PC-3 (cell line): Measurements from ENCODE around the gene SLAMF8. TPM values are rescaled to one million over a fixed set of nuclear protein-coding genes. Genes with fewer than 3 reads are reported as not detected.

Experiments used
- ATAC-seq: fragments of 200-7000 bp; cut with Tn5 transposase; 2 replicates; pipeline ENCODE4 v1.9.1; 2020; ENCODE audit warnings: mild to moderate bottlenecking, moderate library complexity
- BruUV-seq: library from RNA; stranded (reverse); fragments of 400-500 nt; replicated peaks from 2 replicates; lab custom pipeline; 2021; lab: Mats Ljungman, UMichigan
- CTCF ChIA-PET: fragments of 300-600 bp; sonication (Branson Sonifier 250); formaldehyde crosslinking; loops from one replicate; lab custom pipeline; 2022; ENCODE audit warnings: antibody characterized with exemption; lab: Charles Lee
- POLR2A ChIA-PET: fragments of 300-600 bp; sonication (Branson Sonifier 250); formaldehyde crosslinking; loops from one replicate; lab custom pipeline; 2022; ENCODE audit warnings: antibody characterized with exemption; ENCODE audit not compliant: unreplicated experiment; lab: Charles Lee
- DNase-seq: peaks from one replicate; pipeline ENCODE4 v3.0.0-alpha.2; 2015
- H2AFZ ChIP-seq: fragments of 300-600 bp; sonication (generic); 2 replicates; pipeline ENCODE4 v1.6.0; 2016; ENCODE audit warnings: antibody characterized with exemption, low read length
- H3F3A ChIP-seq: fragments of 300-600 bp; sonication (generic); one replicate; pipeline ENCODE4 v1.6.0; 2017; ENCODE audit warnings: antibody characterized with exemption, low read length, control low read depth, mild to moderate bottlenecking; ENCODE audit not compliant: unreplicated experiment
- H3K27ac ChIP-seq: fragments of 300-600 bp; sonication (generic); 2 replicates; pipeline ENCODE4 v1.5.1; 2016; ENCODE audit warnings: mild to moderate bottlenecking, low read length
- H3K27me3 ChIP-seq: fragments of 300-600 bp; sonication (generic); 2 replicates; pipeline ENCODE4 v1.6.1; 2016; ENCODE audit warnings: low read length, mixed read lengths
- H3K36me3 ChIP-seq: fragments of 300-600 bp; sonication (generic); 2 replicates; pipeline ENCODE4 v1.6.1; 2016; ENCODE audit warnings: low read depth, mixed run types, low read length, mixed read lengths
- H3K4me1 ChIP-seq: fragments of 300-600 bp; sonication (generic); 2 replicates; pipeline ENCODE4 v1.5.1; 2016; ENCODE audit warnings: low read length; ENCODE audit not compliant: insufficient read depth
- H3K4me2 ChIP-seq: fragments of 300-600 bp; sonication (generic); 2 replicates; pipeline ENCODE4 v1.6.0; 2016; ENCODE audit warnings: low read length
- H3K4me3 ChIP-seq: fragments of 300-600 bp; sonication (generic); 2 replicates; pipeline ENCODE4 v1.5.1; 2016; ENCODE audit warnings: mild to moderate bottlenecking, low read length, mixed read lengths
- H3K79me2 ChIP-seq: fragments of 300-600 bp; sonication (generic); 2 replicates; pipeline ENCODE4 v1.6.1; 2017; ENCODE audit warnings: low read length, mixed read lengths
- H3K9ac ChIP-seq: fragments of 300-600 bp; sonication (generic); 2 replicates; pipeline ENCODE4 v1.6.0; 2016; ENCODE audit warnings: mild to moderate bottlenecking, low read length
- H3K9me2 ChIP-seq: fragments of 300-600 bp; sonication (generic); replicated peaks from 2 replicates; pipeline ENCODE4 v1.6.1; 2016; ENCODE audit warnings: mixed run types, low read length, mixed read lengths
- H3K9me3 ChIP-seq: fragments of 300-600 bp; sonication (generic); 2 replicates; pipeline ENCODE4 v1.6.1; 2016; ENCODE audit warnings: low read length, mixed read lengths
- H4K20me1 ChIP-seq: fragments of 300-600 bp; sonication (generic); 2 replicates; pipeline ENCODE4 v1.6.1; 2016; ENCODE audit warnings: low read length, mixed read lengths
- CTCF ChIP-seq: fragments of 300-600 bp; sonication (generic); conservative IDR thresholded peaks from 2 replicates; pipeline ENCODE4 v1.5.1; 2017; ENCODE audit warnings: antibody characterized with exemption, low read depth, mild to moderate bottlenecking, low read length
- EZH2 ChIP-seq: fragments of 300-600 bp; sonication (generic); IDR thresholded peaks from one replicate; pipeline ENCODE4 v1.6.1; 2017; ENCODE audit warnings: antibody characterized with exemption, mild to moderate bottlenecking, low read length; ENCODE audit not compliant: unreplicated experiment
- EZH2phosphoT487 ChIP-seq: fragments of 300-600 bp; sonication (generic); IDR thresholded peaks from 2 replicates; pipeline ENCODE4 v1.6.1; 2018; ENCODE audit warnings: mild to moderate bottlenecking, antibody characterized with exemption, low read length, borderline replicate concordance
- intact Hi-C: fragments of 100-400 bp; cut with micrococcal nuclease; formaldehyde crosslinking; loops from 2 replicates; pipeline ENCODE4 v1.9.0; 2023
- total RNA-seq: library from RNA; depleted of rRNA; stranded (reverse); fragments of >200 nt; gene quantifications from 2 replicates; pipeline ENCODE4 v1.2.3, GENCODE V29; 2014

SLAMF8 gene
- total RNA-seq, 1 experiment from 2014 or later: not detected

DNA sequence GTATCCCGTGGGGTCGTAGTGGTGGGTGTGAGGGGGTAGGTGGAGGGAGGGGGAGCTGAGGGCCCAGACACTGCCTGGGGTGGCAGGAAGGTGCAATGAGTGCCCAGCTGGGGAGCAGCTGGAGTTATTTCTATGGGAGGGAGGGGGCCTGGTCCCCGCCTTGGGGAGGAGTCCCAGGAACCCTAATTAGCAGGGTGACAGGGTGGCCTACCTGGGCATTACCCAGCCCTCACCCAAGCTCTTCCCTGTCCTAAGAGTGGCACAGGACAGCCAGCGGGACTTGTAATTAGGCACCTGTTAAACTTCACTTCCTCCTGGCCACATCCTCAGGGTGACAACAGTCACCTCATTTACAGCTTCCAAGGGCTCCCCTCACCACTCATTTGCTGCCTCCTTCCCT is 35.9 kb downstream of the SLAMF8 start, which contains the start of gene VSIG8:
VSIG8 (minus strand) TSS at position 101 of the 400 bp plus-strand sequence. CDS start 136 bp downstream, outside the sequence.
- Histone ChIP-seq H3K4me1 (no peaks in the 10 kb centered on the region), H3K27me3 (no peaks in the 10 kb centered on the region), H3K27ac (no peak within 1 kb of the TSS), H3K79me2 (no peaks in the 10 kb centered on the region), H3F3A (no peaks in the 10 kb centered on the region), H3K9me3 (no peaks in the 10 kb centered on the region), H3K36me3 (no peaks in the 10 kb centered on the region), H2AFZ (no peak within 1 kb of the TSS), H3K9me2 (no peaks in the 10 kb centered on the region), H3K9ac (no peak within 1 kb of the TSS), H3K4me3 (no peak within 1 kb of the TSS), H3K4me2 (no peak within 1 kb of the TSS), H4K20me1 (no peaks in the 10 kb centered on the region)
- ATAC-seq: no peak
- BruUV-seq: no TSS peak
- DNase-seq: no peak
- intact Hi-C loops: no loop called here
- CTCF ChIA-PET: no interaction called here
- TF ChIP-seq CTCF (no peak), EZH2 (no peak), EZH2phosphoT487 (no peak)
- POLR2A ChIA-PET: no interaction called here

DNA sequence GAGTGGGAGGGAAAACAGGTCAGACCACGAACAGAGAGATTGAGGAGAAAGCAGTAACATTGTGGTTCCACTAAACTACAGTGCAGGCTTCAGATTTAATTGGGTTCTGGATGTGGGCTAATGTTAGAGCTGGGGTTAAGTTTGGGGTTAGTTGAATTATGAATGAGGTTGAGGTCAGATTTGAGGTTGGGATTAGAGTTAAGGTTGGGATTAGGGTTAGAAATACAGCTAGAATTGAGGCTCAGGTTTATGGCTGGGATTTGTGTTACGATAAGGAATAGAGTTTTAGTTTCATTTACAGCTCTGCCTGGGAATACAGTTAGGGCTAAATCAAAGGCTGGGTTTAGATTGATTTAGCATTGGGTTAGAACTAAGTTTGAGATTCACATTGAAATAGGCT is 37.6 kb downstream of the SLAMF8 start:
- CTCF ChIA-PET: interaction anchor here (0.6 kb wide), 1 partner anchor 1518 kb away, joined by 3 read pairs; no protein-coding TSS in a partner anchor
- BruUV-seq: no TSS peak
- peaks cover 9% of the 10 kb centered on the region for H3K4me1 ChIP-seq
- H3K9me3 ChIP-seq: no peaks in the 10 kb centered on the region
- H3K36me3 ChIP-seq: no peaks in the 10 kb centered on the region
- no peaks in the 10 kb centered on the region for H3F3A ChIP-seq
- no peak for TF ChIP-seq EZH2
- no peak for TF ChIP-seq EZH2phosphoT487
- ATAC-seq: no peak
- H3K9me2 ChIP-seq: no peaks in the 10 kb centered on the region
- H3K27ac ChIP-seq: no peak overlapping the region
- H3K9ac ChIP-seq: no peak overlapping the region
- H3K79me2 ChIP-seq: no peaks in the 10 kb centered on the region
- H3K27me3 ChIP-seq: no peaks in the 10 kb centered on the region
- no peak for DNase-seq
- POLR2A ChIA-PET: no interaction called here
- H3K4me3 ChIP-seq: no peak overlapping the region
- H4K20me1 ChIP-seq: no peaks in the 10 kb centered on the region
- H2AFZ ChIP-seq: no peak overlapping the region
- intact Hi-C loops: no loop called here
- no peak overlapping the region for H3K4me2 ChIP-seq

DNA sequence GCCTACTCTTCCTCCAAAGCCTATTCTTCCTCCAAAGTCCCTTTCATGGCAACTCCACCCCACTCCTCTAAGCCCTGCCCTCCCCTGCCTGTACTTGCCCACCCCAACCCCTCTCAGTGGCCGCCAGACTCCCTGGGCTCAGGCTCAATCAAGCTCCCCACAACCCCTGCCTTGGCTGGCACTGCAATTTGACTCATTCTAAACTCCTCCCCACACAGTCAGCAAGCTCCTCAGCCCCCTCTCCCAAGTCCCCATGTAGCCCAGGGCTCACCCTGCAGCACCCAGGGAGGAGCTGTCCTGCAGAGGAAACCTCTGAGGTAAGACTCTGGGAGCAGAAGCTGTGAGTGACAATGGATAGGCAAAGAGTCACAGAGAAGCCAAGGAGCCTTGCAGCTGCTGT is 39.4 kb downstream of the SLAMF8 start:
- H3K27ac ChIP-seq: no peak overlapping the region
- ATAC-seq (no peak), DNase-seq (no peak)
- H3K4me2 ChIP-seq: no peak overlapping the region
- no peak overlapping the region for H3K4me3 ChIP-seq
- ChIA-PET POLR2A (no interaction called here), CTCF (no interaction called here)
- peaks cover 17% of the 10 kb centered on the region for H3K4me1 ChIP-seq
- H3K27me3 ChIP-seq: no peaks in the 10 kb centered on the region
- no peak overlapping the region for H3K9ac ChIP-seq
- H3K36me3 ChIP-seq: no peaks in the 10 kb centered on the region
- H3K9me3 ChIP-seq: no peaks in the 10 kb centered on the region
- no peaks in the 10 kb centered on the region for H3F3A ChIP-seq
- H2AFZ ChIP-seq: no peak overlapping the region
- H3K79me2 ChIP-seq: no peaks in the 10 kb centered on the region
- H3K9me2 ChIP-seq: no peaks in the 10 kb centered on the region
- TF ChIP-seq CTCF (no peak), EZH2phosphoT487 (no peak), EZH2 (no peak)
- intact Hi-C loops: no loop called here
- no TSS peak for BruUV-seq
- no peaks in the 10 kb centered on the region for H4K20me1 ChIP-seq
